ENCODE measurements around the gene ATG5. TPM values are rescaled to one million over a fixed set of nuclear protein-coding genes. Genes with fewer than 3 reads are reported as not detected.
"Not testable (repeated sequence)": the region's sequence is repeated elsewhere in the genome, so short reads cannot be mapped to it uniquely, and the experiment has no call there.

ATG5 gene
- total RNA-seq, 1 experiment from 2014 or later = 26.9 TPM

DNA sequence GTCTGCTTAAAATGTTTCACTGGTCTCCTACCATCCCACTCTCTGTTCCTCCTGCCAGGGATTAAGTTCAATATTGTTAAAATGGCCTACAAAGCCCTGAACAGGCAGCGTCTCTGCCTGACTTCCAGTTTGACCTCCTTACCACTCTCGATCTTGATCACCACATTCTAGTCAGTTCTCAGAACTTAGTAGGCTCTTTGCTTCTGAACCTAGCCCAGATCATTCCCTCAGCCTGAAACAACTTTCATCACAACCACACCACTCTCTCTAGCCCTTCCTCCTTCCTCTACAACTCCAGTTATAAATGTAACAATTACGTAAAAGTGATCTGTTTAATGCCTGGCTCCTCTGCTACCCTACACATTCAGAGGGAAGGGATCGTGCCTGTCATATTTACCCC lies 53.3 kb downstream of the ATG5 start:
- H3K9me3 ChIP-seq = 0 out of 2 replicates have a peak, but pooled peaks cover 4% of the 10 kb centered on the region
- no peak overlapping the region for H3K4me3 ChIP-seq (ENCODE audit: low read depth, low read length)
- Mint-ChIP-seq H3K27ac (ENCODE audit: unreplicated experiment) (no peak overlapping the region), H3K9me3 (ENCODE audit: unreplicated experiment) (no peaks in the 10 kb centered on the region), H3K4me3 (ENCODE audit: unreplicated experiment) (no peak overlapping the region), H3K4me1 (ENCODE audit: low read depth, unreplicated experiment) (no peaks in the 10 kb centered on the region), H3K36me3 (ENCODE audit: insufficient read depth, unreplicated experiment) (peaks cover 12% of the 10 kb centered on the region), H3K27me3 (ENCODE audit: insufficient read depth, unreplicated experiment) (no peaks in the 10 kb centered on the region)
- no peaks in the 10 kb centered on the region for H3K4me1 ChIP-seq
- intact Hi-C loops (cut with micrococcal nuclease; ENCODE audit: unreplicated experiment) = no loop called here
- no TSS peak for BruUV-seq (replicated peaks)
- H3K36me3 ChIP-seq (ENCODE audit: control insufficient read depth, insufficient read depth, low read length) = no peaks in the 10 kb centered on the region
- CTCF ChIA-PET = no interaction called here
- TF ChIP-seq, protein P1, sequence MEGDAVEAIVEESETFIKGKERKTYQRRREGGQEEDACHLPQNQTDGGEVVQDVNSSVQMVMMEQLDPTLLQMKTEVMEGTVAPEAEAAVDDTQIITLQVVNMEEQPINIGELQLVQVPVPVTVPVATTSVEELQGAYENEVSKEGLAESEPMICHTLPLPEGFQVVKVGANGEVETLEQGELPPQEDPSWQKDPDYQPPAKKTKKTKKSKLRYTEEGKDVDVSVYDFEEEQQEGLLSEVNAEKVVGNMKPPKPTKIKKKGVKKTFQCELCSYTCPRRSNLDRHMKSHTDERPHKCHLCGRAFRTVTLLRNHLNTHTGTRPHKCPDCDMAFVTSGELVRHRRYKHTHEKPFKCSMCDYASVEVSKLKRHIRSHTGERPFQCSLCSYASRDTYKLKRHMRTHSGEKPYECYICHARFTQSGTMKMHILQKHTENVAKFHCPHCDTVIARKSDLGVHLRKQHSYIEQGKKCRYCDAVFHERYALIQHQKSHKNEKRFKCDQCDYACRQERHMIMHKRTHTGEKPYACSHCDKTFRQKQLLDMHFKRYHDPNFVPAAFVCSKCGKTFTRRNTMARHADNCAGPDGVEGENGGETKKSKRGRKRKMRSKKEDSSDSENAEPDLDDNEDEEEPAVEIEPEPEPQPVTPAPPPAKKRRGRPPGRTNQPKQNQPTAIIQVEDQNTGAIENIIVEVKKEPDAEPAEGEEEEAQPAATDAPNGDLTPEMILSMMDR (IDR thresholded peaks at IDR 0.05; ENCODE audit: insufficient read depth in 1 of 2, low read depth in 1 of 2, low read length in 1 of 2, severe bottlenecking in 1 of 2, unreplicated experiment in 1 of 2) = no peak
- POLR2A ChIA-PET = no interaction called here
- DNase-seq = no peak
- H3K27me3 ChIP-seq (replicated peaks; ENCODE audit: control insufficient read depth, insufficient read depth, low read length) = no peaks in the 10 kb centered on the region

- Histone ChIP-seq H3K36me3 (ENCODE audit: control insufficient read depth, insufficient read depth, low read length) (no peaks in the 10 kb centered on the region), H3K4me1 (no peaks in the 10 kb centered on the region), H3K4me3 (ENCODE audit: low read depth, low read length) (no peak overlapping the region), H3K27me3 (replicated peaks; ENCODE audit: control insufficient read depth, insufficient read depth, low read length) (no peaks in the 10 kb centered on the region), H3K9me3 (0 out of 2 replicates have a peak, but pooled peaks cover 7% of the 10 kb centered on the region)
- H3K27ac Mint-ChIP-seq (ENCODE audit: unreplicated experiment) = no peak overlapping the region
- no peak for DNase-seq
- no peaks in the 10 kb centered on the region for H3K27me3 Mint-ChIP-seq (ENCODE audit: insufficient read depth, unreplicated experiment)
- TF ChIP-seq, protein P1 (IDR thresholded peaks at IDR 0.05; ENCODE audit: insufficient read depth in 1 of 2, low read depth in 1 of 2, low read length in 1 of 2, severe bottlenecking in 1 of 2, unreplicated experiment in 1 of 2) = no peak
- CTCF ChIA-PET = no interaction called here
- H3K4me1 Mint-ChIP-seq (ENCODE audit: low read depth, unreplicated experiment) = no peaks in the 10 kb centered on the region
- peaks cover 16% of the 10 kb centered on the region for H3K36me3 Mint-ChIP-seq (ENCODE audit: insufficient read depth, unreplicated experiment)
- intact Hi-C loops (cut with micrococcal nuclease; ENCODE audit: unreplicated experiment) = no loop called here
- H3K9me3 Mint-ChIP-seq (ENCODE audit: unreplicated experiment) = peaks cover 9% of the 10 kb centered on the region
- BruUV-seq (replicated peaks) = no TSS peak
- no peak overlapping the region for H3K4me3 Mint-ChIP-seq (ENCODE audit: unreplicated experiment)
- POLR2A ChIA-PET = no interaction called here
These were observed 55.1 kb downstream of the ATG5 start for GRCh38 chr6:106270414-106270813.

- DNase-seq; H3K4me1 ChIP-seq; CTCF ChIA-PET; H3K27me3 ChIP-seq (replicated peaks; ENCODE audit: control insufficient read depth, insufficient read depth, low read length); intact Hi-C loops (cut with micrococcal nuclease; ENCODE audit: unreplicated experiment); H3K4me3 Mint-ChIP-seq (ENCODE audit: unreplicated experiment); H3K27me3 Mint-ChIP-seq (ENCODE audit: insufficient read depth, unreplicated experiment); H3K9me3 ChIP-seq; H3K36me3 ChIP-seq (ENCODE audit: control insufficient read depth, insufficient read depth, low read length); H3K4me1 Mint-ChIP-seq (ENCODE audit: low read depth, unreplicated experiment); BruUV-seq (replicated peaks); H3K4me3 ChIP-seq (ENCODE audit: low read depth, low read length); POLR2A ChIA-PET; H3K27ac Mint-ChIP-seq (ENCODE audit: unreplicated experiment): not testable (repeated sequence)
- Mint-ChIP-seq H3K36me3 (ENCODE audit: insufficient read depth, unreplicated experiment) (peaks cover 16% of the 10 kb centered on the region), H3K9me3 (ENCODE audit: unreplicated experiment) (peaks cover 19% of the 10 kb centered on the region)
These were observed 56.2 kb downstream of the ATG5 start for GRCh38 chr6:106269268-106269919.

DNA sequence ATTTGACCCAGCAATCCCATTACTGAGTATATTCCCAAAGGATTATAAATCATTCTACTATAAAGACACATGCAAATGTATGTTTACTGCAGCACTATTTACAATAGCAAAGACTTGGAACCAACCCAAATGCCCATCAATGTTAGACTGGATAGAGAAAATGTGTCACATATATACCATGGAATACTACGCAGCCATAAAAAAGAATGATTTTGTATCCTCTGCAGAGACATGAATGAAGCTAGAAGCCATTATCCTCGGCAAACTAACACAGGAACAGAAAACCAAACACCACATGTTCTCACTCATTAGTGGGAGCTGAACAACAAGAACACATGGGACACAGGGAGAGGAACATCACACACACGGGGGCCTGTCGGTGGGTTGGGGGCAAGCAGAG lies 57.1 kb downstream of the ATG5 start:
- H3K27me3 Mint-ChIP-seq (ENCODE audit: insufficient read depth, unreplicated experiment); H3K4me1 ChIP-seq; DNase-seq; H3K4me3 Mint-ChIP-seq (ENCODE audit: unreplicated experiment); BruUV-seq (replicated peaks); intact Hi-C loops (cut with micrococcal nuclease; ENCODE audit: unreplicated experiment); H3K27ac Mint-ChIP-seq (ENCODE audit: unreplicated experiment); H3K9me3 ChIP-seq; CTCF ChIA-PET; H3K4me1 Mint-ChIP-seq (ENCODE audit: low read depth, unreplicated experiment); H3K4me3 ChIP-seq (ENCODE audit: low read depth, low read length); H3K36me3 ChIP-seq (ENCODE audit: control insufficient read depth, insufficient read depth, low read length); H3K27me3 ChIP-seq (replicated peaks; ENCODE audit: control insufficient read depth, insufficient read depth, low read length); POLR2A ChIA-PET: not testable (repeated sequence)
- Mint-ChIP-seq H3K9me3 (ENCODE audit: unreplicated experiment) (peaks cover 21% of the 10 kb centered on the region), H3K36me3 (ENCODE audit: insufficient read depth, unreplicated experiment) (peaks cover 16% of the 10 kb centered on the region)

GRCh38 chr6:106264433-106264832 lies 61.1 kb downstream of the ATG5 start:
- H3K4me1 ChIP-seq; H3K4me3 Mint-ChIP-seq (ENCODE audit: unreplicated experiment); CTCF ChIA-PET; H3K27ac Mint-ChIP-seq (ENCODE audit: unreplicated experiment); POLR2A ChIA-PET; DNase-seq; BruUV-seq (replicated peaks); H3K9me3 ChIP-seq; H3K27me3 Mint-ChIP-seq (ENCODE audit: insufficient read depth, unreplicated experiment); H3K36me3 ChIP-seq (ENCODE audit: control insufficient read depth, insufficient read depth, low read length); H3K4me3 ChIP-seq (ENCODE audit: low read depth, low read length); intact Hi-C loops (cut with micrococcal nuclease; ENCODE audit: unreplicated experiment); H3K27me3 ChIP-seq (replicated peaks; ENCODE audit: control insufficient read depth, insufficient read depth, low read length): not testable (repeated sequence)
- H3K36me3 Mint-ChIP-seq (ENCODE audit: insufficient read depth, unreplicated experiment) = peaks cover 22% of the 10 kb centered on the region
- peaks cover 21% of the 10 kb centered on the region for H3K9me3 Mint-ChIP-seq (ENCODE audit: unreplicated experiment)
- H3K4me1 Mint-ChIP-seq (ENCODE audit: low read depth, unreplicated experiment) = peaks cover 10% of the 10 kb centered on the region

DNA sequence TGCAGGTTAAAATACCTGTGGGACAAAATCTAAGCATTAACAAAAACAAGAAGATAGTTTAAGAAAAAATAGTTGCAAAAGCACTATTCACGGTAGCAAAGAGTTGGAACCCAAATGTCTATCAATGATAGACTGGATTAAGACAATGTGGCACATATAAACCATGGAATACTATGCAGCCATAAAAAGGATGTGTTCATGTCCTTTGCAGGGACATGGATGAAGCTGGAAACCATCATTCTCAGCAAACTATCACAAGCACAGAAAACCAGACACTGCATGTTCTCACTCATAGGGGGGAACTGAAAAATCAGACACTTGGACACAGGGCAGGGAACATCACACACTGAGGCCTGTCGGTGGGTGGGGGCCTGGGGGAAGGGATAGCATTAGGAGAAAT lies 65.8 kb downstream of the ATG5 start:
- H3K4me1 ChIP-seq; DNase-seq; BruUV-seq (replicated peaks); H3K27me3 Mint-ChIP-seq (ENCODE audit: insufficient read depth, unreplicated experiment); H3K4me3 ChIP-seq (ENCODE audit: low read depth, low read length); CTCF ChIA-PET; H3K27me3 ChIP-seq (replicated peaks; ENCODE audit: control insufficient read depth, insufficient read depth, low read length); H3K9me3 Mint-ChIP-seq (ENCODE audit: unreplicated experiment); H3K36me3 ChIP-seq (ENCODE audit: control insufficient read depth, insufficient read depth, low read length); intact Hi-C loops (cut with micrococcal nuclease; ENCODE audit: unreplicated experiment); POLR2A ChIA-PET; H3K36me3 Mint-ChIP-seq (ENCODE audit: insufficient read depth, unreplicated experiment); H3K4me3 Mint-ChIP-seq (ENCODE audit: unreplicated experiment); H3K27ac Mint-ChIP-seq (ENCODE audit: unreplicated experiment); H3K9me3 ChIP-seq: not testable (repeated sequence)
- peaks cover 10% of the 10 kb centered on the region for H3K4me1 Mint-ChIP-seq (ENCODE audit: low read depth, unreplicated experiment)

Measured in Caco-2 (cell line).